CD4-positive, CD25-positive, alpha-beta regulatory T cell (primary cell): Measurements from ENCODE around the gene FTCD. TPM values are rescaled to one million over a fixed set of nuclear protein-coding genes. Genes with fewer than 3 reads are reported as not detected.
A peak's percentile ranks its signal among the peaks of the same experiment; 100 is the strongest.

ENCODE experiments used
- ATAC-seq, 2 donors: fragments of 150-1000 bp; cut with Tn5 transposase; one replicate each; pipeline ENCODE4 v1.10.0; 2021; ENCODE audit warnings: low read depth in 2 of 2, moderate number of reproducible peaks in 2 of 2, moderate library complexity in 1 of 2
- DNase-seq, 3 donors: peaks; one replicate each; pipeline versions ENCODE4 v3.0.0 to v3.0.0-alpha.2; 2012 to 2022; ENCODE audit warnings: mixed read lengths in 1 of 3
- H3K27ac ChIP-seq: one replicate; pipeline ENCODE4 v1.7.0; 2013; ENCODE audit warnings: mild to moderate bottlenecking, low read length; ENCODE audit not compliant: insufficient read depth, poor library complexity, severe bottlenecking
- H3K27me3 ChIP-seq: one replicate; pipeline ENCODE4 v1.7.0; 2013; ENCODE audit warnings: low read length; ENCODE audit not compliant: control insufficient read depth, insufficient read depth
- H3K36me3 ChIP-seq: one replicate; pipeline ENCODE4 v1.7.0; 2013; ENCODE audit warnings: mild to moderate bottlenecking, low read length, moderate library complexity; ENCODE audit not compliant: control insufficient read depth, insufficient read depth
- H3K4me1 ChIP-seq: 2 replicates; pipeline ENCODE4 v1.7.0; 2013; ENCODE audit warnings: mild to moderate bottlenecking, low read length; ENCODE audit not compliant: insufficient read depth, control insufficient read depth, poor library complexity, severe bottlenecking
- H3K4me3 ChIP-seq: one replicate; pipeline ENCODE4 v1.7.0; 2013; ENCODE audit warnings: low read depth, mild to moderate bottlenecking, low read length, moderate library complexity
- H3K9me3 ChIP-seq, 2 experiments: 1 replicate in 1 of 2; 2 replicates in 1 of 2; pipeline ENCODE4 v1.7.0; 2013; ENCODE audit warnings: low read length in 2 of 2, mild to moderate bottlenecking in 1 of 2, moderate library complexity in 1 of 2; ENCODE audit not compliant: control insufficient read depth in 2 of 2
- H3K27ac Mint-ChIP-seq, 3 donors: one replicate each; pipeline ENCODE4 v1.8.0; 2020 to 2022; ENCODE audit warnings: mild to moderate bottlenecking in 3 of 3, mixed read lengths in 3 of 3, moderate library complexity in 2 of 3
- H3K27me3 Mint-ChIP-seq: one replicate; pipeline ENCODE4 v1.8.0; 2022; ENCODE audit warnings: mild to moderate bottlenecking, mixed read lengths
- H3K36me3 Mint-ChIP-seq: one replicate; pipeline ENCODE4 v1.8.0; 2020; ENCODE audit warnings: mixed read lengths
- H3K4me1 Mint-ChIP-seq, 4 donors: one replicate each; pipeline ENCODE4 v1.8.0; 2020 to 2022; ENCODE audit warnings: mixed read lengths in 4 of 4, mild to moderate bottlenecking in 1 of 4
- H3K4me3 Mint-ChIP-seq, 4 donors: one replicate each; pipeline ENCODE4 v1.8.0; 2020 to 2022; ENCODE audit warnings: mild to moderate bottlenecking in 4 of 4, mixed read lengths in 4 of 4, moderate library complexity in 3 of 4
- H3K9me3 Mint-ChIP-seq, 7 donors: one replicate each; pipeline ENCODE4 v1.8.0; 2020 to 2022; ENCODE audit warnings: mixed read lengths in 7 of 7, mild to moderate bottlenecking in 3 of 7, moderate library complexity in 2 of 7
- polyA plus RNA-seq, 4 donors: library from polyadenylated mRNA; unstranded; fragments of 300-500 nt; fragmentation: Illumina TruSeq; gene quantifications; one replicate each; pipeline ENCODE4 v1.2.3, GENCODE V29; 2021
- total RNA-seq: library from RNA; stranded (reverse); gene quantifications from one replicate; pipeline ENCODE4 v1.2.3, GENCODE V29; 2022

FTCD gene
- total and polyA plus RNA-seq, 5 donors from 2014 or later, result 0.38 TPM; not detected in 4

DNA sequence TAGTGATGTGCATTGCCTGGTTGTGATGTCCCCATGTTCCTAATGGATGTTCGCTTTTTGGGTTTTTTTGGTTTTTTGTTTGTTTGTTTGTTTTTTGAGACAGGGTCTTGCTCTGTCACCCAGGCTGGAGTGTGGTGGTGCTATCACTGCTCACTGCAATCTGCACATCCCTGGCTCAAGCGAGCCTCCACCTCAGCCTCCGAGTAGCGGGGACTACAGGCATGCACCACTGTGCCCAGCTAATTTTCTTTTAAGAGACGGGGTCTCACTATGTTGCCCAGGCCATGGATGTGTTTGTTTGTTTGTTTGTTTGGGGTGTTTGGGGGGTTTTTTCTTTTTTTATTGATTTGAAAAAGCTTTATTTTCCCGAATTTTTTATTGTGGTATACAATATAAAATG is 55.4 kb downstream of the FTCD start:
- H3K27ac ChIP-seq, result no peak overlapping the region
- H3K27me3 ChIP-seq, result peaks cover 24% of the 10 kb centered on the region
- ATAC-seq, result no peak
- peaks cover 58% of the 10 kb centered on the region for H3K27me3 Mint-ChIP-seq
- H3K36me3 ChIP-seq, result no peaks in the 10 kb centered on the region
- peaks cover 8% of the 10 kb centered on the region for H3K4me1 ChIP-seq
- peaks cover 5% of the 10 kb centered on the region for H3K36me3 Mint-ChIP-seq
- H3K4me1 Mint-ChIP-seq, result peaks cover 0 to 5% (median 1%) of the 10 kb centered on the region in 4 donors
- H3K9me3 Mint-ChIP-seq, result peaks cover 1 to 24% (median 9%) of the 10 kb centered on the region in 7 donors
- no peak overlapping the region for H3K4me3 ChIP-seq
- no peak overlapping the region for H3K27ac Mint-ChIP-seq
- H3K4me3 Mint-ChIP-seq, result peak overlapping the region in 3 of 4 donors; percentile 34 to 56 (median 41)
- no peak for DNase-seq
- H3K9me3 ChIP-seq, result peaks cover 4 to 16% of the 10 kb centered on the region in 2 experiments

DNA sequence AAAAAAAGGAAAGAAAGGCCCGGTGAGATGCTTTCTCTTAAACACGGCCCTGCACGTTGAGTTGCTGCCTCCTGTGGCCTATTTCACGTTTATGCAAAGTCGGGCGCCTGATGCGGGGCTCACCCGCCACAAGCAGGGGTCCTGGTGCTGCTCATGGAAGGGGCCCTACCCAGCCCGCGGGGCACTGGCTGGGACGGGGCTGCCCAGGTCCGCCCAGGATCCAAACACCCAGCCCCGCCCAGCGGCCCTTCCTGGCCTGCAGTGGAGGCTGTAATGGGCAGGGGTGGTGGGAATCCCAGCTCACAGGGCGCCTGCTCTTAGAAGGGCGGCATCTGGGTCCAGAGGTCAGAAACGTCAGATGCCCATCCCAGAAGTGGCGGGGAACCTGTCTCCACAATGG is 55.9 kb downstream of the FTCD start:
- H3K4me1 Mint-ChIP-seq, result peaks cover 0 to 5% (median 1%) of the 10 kb centered on the region in 4 donors
- DNase-seq (no peak), ATAC-seq (no peak)
- H3K36me3 Mint-ChIP-seq, result peaks cover 5% of the 10 kb centered on the region
- peaks cover 57% of the 10 kb centered on the region for H3K27me3 Mint-ChIP-seq
- no peak overlapping the region for H3K27ac ChIP-seq
- peak overlapping the region in 1 of 4 donors; percentile 84 for H3K4me3 Mint-ChIP-seq
- H3K27ac Mint-ChIP-seq, result no peak overlapping the region
- no peaks in the 10 kb centered on the region for H3K36me3 ChIP-seq
- peaks cover 8% of the 10 kb centered on the region for H3K4me1 ChIP-seq
- H3K27me3 ChIP-seq, result peaks cover 24% of the 10 kb centered on the region
- peaks cover 1 to 24% (median 9%) of the 10 kb centered on the region in 7 donors for H3K9me3 Mint-ChIP-seq
- peaks cover 4 to 16% of the 10 kb centered on the region in 2 experiments for H3K9me3 ChIP-seq
- H3K4me3 ChIP-seq, result no peak overlapping the region

DNA sequence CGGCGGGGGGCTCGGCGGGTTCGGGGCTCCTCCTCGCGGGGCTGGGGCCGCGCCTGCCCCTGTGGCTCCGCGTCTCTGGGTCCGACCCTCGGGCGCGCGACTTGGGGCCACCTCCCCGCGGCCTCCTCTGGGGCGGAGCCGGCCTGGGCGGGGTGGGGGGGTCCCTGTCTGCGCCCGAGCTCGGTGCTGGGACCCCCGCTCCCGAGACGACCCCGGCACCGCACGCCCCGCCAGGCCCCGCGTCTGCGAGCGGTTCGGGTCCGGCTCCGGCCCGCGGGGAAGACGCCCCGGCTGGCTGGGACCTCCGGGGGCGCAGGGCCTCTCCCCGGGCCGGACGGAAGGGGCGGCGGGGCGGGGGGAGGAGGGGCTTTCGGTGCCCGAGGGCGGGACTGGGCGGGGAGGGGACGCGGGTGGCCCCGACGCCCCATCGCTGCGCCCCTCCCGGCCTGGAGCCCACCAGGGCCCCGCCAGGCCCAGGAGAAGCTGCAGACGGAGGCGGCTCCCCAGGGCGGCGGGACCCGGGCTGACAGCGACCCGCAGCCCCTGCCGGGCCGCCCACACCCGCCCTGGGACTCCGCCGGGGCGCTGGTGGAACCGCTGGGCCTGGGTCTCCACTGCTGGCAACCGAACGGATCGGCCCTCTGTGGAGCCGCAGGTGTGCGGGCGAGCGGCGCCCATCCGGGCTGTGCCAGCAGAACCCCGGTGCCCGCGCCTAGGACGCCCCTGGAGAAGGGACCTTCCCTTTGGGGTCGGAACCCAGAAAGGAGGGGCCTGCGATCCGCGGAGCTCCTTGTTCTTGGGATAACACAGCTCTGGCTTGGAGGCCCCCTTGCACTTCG is 56.9 kb downstream of the FTCD start:
- H3K4me3 ChIP-seq, result no peak overlapping the region
- no peak overlapping the region for H3K27ac Mint-ChIP-seq
- peak overlapping the region; percentile 28 to 84 (median 56) for H3K4me3 Mint-ChIP-seq
- DNase-seq (no peak), ATAC-seq (peak in 1 of 2 donors; percentile 14)
- H3K9me3 ChIP-seq, result peaks cover 4 to 13% of the 10 kb centered on the region in 2 experiments
- H3K9me3 Mint-ChIP-seq, result peaks cover 1 to 17% (median 3%) of the 10 kb centered on the region in 7 donors
- peaks cover 5% of the 10 kb centered on the region for H3K36me3 Mint-ChIP-seq
- H3K36me3 ChIP-seq, result no peaks in the 10 kb centered on the region
- H3K27me3 Mint-ChIP-seq, result peaks cover 49% of the 10 kb centered on the region
- H3K4me1 ChIP-seq, result peaks cover 8% of the 10 kb centered on the region
- peaks cover 24% of the 10 kb centered on the region for H3K27me3 ChIP-seq
- peaks cover 0 to 5% (median 1%) of the 10 kb centered on the region in 4 donors for H3K4me1 Mint-ChIP-seq
- no peak overlapping the region for H3K27ac ChIP-seq

DNA sequence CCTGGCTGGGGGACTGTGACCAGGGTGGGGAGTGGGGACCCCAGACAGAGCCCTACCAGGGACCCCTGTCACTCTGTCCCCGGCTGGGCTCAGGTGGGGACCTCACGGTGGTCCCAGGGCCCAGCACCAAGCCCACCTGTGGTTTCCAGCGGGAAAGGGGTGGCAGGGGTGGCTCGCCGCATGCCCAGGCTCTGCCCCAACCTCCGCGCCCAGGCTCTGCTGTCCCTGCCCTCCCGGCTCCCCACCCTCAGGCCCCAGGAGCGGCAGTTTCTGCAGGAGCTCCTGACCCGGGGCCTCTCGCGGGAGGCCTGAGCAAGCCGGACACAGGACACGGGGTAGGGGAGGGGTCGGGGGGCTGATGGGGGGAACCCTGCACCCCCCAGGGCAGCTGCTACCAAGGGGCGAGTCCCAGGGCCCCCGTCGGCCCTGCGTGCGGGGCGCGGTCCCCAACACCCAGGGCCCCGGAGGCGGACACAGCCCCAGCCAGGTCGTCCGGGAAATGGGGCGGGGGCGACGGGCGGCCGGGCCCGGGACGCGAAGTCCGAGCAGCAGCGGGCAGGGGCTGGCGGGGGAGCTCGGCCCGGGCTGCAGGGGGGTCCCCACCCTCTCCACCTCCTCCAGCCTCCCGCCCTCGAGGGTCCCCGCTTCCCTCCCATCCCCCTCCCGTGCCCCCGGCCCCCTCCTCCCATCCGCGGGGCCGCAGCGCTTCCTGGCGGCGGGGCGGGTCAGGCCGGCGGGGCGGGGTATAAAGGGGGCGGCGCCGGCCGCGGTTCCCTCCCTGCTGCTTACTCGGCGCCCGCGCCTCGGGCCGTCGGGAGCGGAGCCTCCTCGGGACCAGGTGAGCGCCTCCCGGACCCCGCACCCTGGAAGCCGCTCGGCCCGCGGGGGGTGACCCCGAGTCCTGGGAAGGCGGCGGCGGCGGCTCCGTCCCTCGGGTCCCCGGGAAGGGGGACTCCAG is 57.8 kb downstream of the FTCD start, which contains the start of gene COL6A2:
Gene COL6A2, plus strand, starts transcription at position 777 of the 958 bp plus-strand sequence.
- H3K9me3 Mint-ChIP-seq, result peaks cover 0 to 9% (median 2%) of the 10 kb centered on the region in 7 donors
- peaks cover 4 to 5% of the 10 kb centered on the region in 2 experiments for H3K9me3 ChIP-seq
- H3K27me3 Mint-ChIP-seq, result peaks cover 40% of the 10 kb centered on the region
- H3K27ac ChIP-seq, result no peak within 1 kb of the TSS
- peaks cover 2% of the 10 kb centered on the region for H3K36me3 Mint-ChIP-seq
- H3K27me3 ChIP-seq, result peaks cover 17% of the 10 kb centered on the region
- H3K4me1 ChIP-seq, result peaks cover 8% of the 10 kb centered on the region
- DNase-seq (peak; percentile 21 to 42 (median 28)), ATAC-seq (peak; percentile 72 to 73)
- H3K27ac Mint-ChIP-seq, result peak within 1 kb of the TSS in 2 of 3 donors; percentile 0 to 9
- H3K4me3 ChIP-seq, result no peak within 1 kb of the TSS
- no peaks in the 10 kb centered on the region for H3K36me3 ChIP-seq
- H3K4me1 Mint-ChIP-seq, result peaks cover 0 to 5% (median 1%) of the 10 kb centered on the region in 4 donors
- peak within 1 kb of the TSS; percentile 28 to 84 (median 68) for H3K4me3 Mint-ChIP-seq

DNA sequence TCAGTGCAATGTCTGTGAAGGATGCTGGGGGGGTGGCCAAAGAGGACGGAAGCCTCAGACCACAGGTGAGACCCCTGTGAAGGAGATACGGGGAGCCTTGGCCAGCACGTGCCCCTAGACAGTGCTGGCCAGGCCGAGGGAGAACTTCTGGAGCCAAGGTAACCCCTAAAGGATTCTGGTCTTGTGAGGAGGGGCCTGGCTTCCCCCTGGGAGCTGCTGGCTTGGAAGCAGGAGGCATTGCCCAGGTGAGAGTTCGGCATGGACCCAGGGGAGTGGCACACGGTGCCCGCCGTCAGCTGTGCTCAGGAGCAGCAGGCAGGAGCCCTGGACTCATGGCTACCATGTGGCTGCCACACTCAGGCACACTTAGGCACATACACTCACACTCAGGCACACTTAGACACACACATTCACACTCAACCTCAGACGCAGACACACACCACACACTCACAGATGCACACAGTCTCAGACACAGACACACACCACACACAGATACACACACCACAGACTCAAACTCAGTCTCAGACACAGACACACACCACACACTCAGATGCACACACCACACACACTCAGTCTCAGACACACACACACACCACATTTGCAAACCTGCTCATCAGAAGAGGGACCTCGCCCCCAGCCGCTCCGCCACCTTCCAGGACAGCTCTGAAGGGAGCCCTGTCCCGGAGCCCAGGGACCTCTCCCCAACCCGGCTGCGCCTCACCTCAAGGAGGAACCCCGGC is 58.6 kb downstream of the FTCD start:
- peak overlapping the region in 3 of 4 donors; percentile 8 to 66 (median 57) for H3K4me3 Mint-ChIP-seq
- Histone ChIP-seq H3K36me3 (no peaks in the 10 kb centered on the region), H3K4me1 (peaks cover 8% of the 10 kb centered on the region), H3K27ac (no peak overlapping the region), H3K27me3 (peaks cover 12% of the 10 kb centered on the region), H3K9me3 (no peaks in the 10 kb centered on the region), H3K4me3 (no peak overlapping the region)
- no peaks in the 10 kb centered on the region for H3K36me3 Mint-ChIP-seq
- no peak for DNase-seq
- H3K9me3 Mint-ChIP-seq, result peaks cover 0 to 2% (median 0%) of the 10 kb centered on the region in 7 donors
- no peak for ATAC-seq
- peaks cover 0 to 5% (median 1%) of the 10 kb centered on the region in 4 donors for H3K4me1 Mint-ChIP-seq
- peaks cover 32% of the 10 kb centered on the region for H3K27me3 Mint-ChIP-seq
- peak overlapping the region in 2 of 3 donors; percentile 0 to 9 for H3K27ac Mint-ChIP-seq

DNA sequence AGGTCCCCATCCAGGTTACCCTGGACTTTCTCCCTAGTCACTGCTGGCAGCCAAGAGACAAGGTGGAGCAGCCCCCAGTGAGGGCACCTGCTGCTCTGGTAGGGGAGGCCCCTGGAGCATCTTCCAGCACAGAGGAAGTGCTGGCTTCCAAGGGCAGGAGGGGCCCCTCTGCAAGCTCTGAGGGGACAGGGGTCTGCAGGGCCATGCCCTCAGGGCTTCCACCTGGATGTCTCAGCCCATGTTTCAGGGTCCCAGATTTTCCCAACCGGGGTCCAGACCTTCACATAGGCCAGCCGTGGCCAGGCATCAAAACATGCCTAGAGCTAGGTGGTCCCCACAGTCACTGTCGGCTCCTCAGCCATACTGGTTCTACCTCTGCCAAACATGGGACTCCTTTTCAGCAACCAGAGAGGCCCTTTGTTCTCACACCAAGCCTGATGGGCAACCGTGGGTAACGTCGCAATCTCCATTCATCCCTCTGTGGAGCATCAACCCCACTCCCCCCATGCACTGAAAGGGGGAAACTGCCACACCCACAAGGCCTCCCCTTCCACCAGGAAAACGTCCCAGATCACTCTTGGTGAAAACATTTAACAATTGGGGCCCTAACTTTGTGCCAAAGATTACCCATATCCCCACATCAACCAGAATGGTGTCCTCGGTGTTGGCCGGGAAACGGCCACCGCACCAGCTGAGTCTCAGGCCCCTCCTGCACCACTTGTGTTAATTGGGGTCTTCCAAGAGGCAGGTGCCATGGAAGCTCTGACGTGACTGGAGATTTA is 59.4 kb downstream of the FTCD start:
- Histone ChIP-seq H3K36me3 (no peaks in the 10 kb centered on the region), H3K4me1 (peaks cover 8% of the 10 kb centered on the region), H3K9me3 (no peaks in the 10 kb centered on the region), H3K27me3 (peaks cover 8% of the 10 kb centered on the region), H3K27ac (no peak overlapping the region), H3K4me3 (no peak overlapping the region)
- peak overlapping the region in 2 of 3 donors; percentile 41 to 62 for H3K27ac Mint-ChIP-seq
- peaks cover 24% of the 10 kb centered on the region for H3K27me3 Mint-ChIP-seq
- DNase-seq (no peak), ATAC-seq (no peak)
- H3K4me1 Mint-ChIP-seq, result peaks cover 0 to 5% (median 1%) of the 10 kb centered on the region in 4 donors
- peak overlapping the region; percentile 9 to 66 (median 52) for H3K4me3 Mint-ChIP-seq
- H3K9me3 Mint-ChIP-seq, result peaks cover 0 to 2% (median 0%) of the 10 kb centered on the region in 7 donors
- H3K36me3 Mint-ChIP-seq, result no peaks in the 10 kb centered on the region
